H1 (cell line): ENCODE results near the gene TSSK6. TPM values are rescaled to one million over a fixed set of nuclear protein-coding genes. Genes with fewer than 3 reads are reported as not detected.

Experiments
- CTCF ChIA-PET: fragments of 300-600 bp; sonication (Branson Sonifier 250); formaldehyde crosslinking; loops from one replicate; lab custom pipeline; 2021; ENCODE audit not compliant: partially characterized antibody; lab: Charles Lee
- POLR2A ChIA-PET: fragments of 300-600 bp; sonication (Branson Sonifier 250); formaldehyde crosslinking; loops from one replicate; lab custom pipeline; 2021; ENCODE audit warnings: inconsistent platforms; ENCODE audit not compliant: partially characterized antibody; lab: Charles Lee
- DNase-seq, 2 experiments: peaks; one replicate each; pipeline versions ENCODE4 v3.0.0 to v3.0.0-alpha.2; 2010 to 2022; ENCODE audit warnings: low spot score in 2 of 2, low read depth in 1 of 2, mixed read lengths in 1 of 2
- FAIRE-seq: peaks from 2 replicates; lab custom pipeline; 2011; peaks lifted over from hg19 to GRCh38; lab: Jason Lieb, UNC
- H2AFZ ChIP-seq: 2 replicates; pipeline ENCODE4 v1.8.1; 2012; ENCODE audit warnings: low read length, inconsistent platforms
- H2AK5ac ChIP-seq: 2 replicates; pipeline ENCODE4 v1.6.1; 2013; ENCODE audit warnings: low read depth, low read length
- H2BK120ac ChIP-seq: replicated peaks from 2 replicates; pipeline ENCODE3; 2013; ENCODE audit warnings: low read depth, low read length, inconsistent platforms
- H2BK12ac ChIP-seq: 2 replicates; pipeline ENCODE4 v1.6.1; 2013; ENCODE audit warnings: low read depth, low read length
- H2BK15ac ChIP-seq: 2 replicates; pipeline ENCODE4 v1.6.1; 2013; ENCODE audit warnings: low read length
- H2BK20ac ChIP-seq: 2 replicates; pipeline ENCODE4 v1.6.1; 2013; ENCODE audit warnings: low read length
- H2BK5ac ChIP-seq: 2 replicates; pipeline ENCODE4 v1.6.1; 2013; ENCODE audit warnings: low read depth, low read length
- H3K14ac ChIP-seq: 2 replicates; pipeline ENCODE4 v1.6.1; 2013; ENCODE audit warnings: inconsistent platforms; ENCODE audit not compliant: insufficient read length
- H3K18ac ChIP-seq: 2 replicates; pipeline ENCODE4 v1.6.1; 2013; ENCODE audit warnings: low read length; ENCODE audit errors: extremely low read depth
- H3K23ac ChIP-seq: 2 replicates; pipeline ENCODE4 v1.6.1; 2013; ENCODE audit warnings: inconsistent platforms; ENCODE audit not compliant: insufficient read length
- H3K23me2 ChIP-seq: 2 replicates; pipeline ENCODE4 v1.6.1; 2013; ENCODE audit warnings: low read depth, low read length
- H3K27ac ChIP-seq: 2 replicates; pipeline ENCODE4 v1.6.1; 2011; ENCODE audit warnings: low read depth, low read length, inconsistent platforms
- H3K27me3 ChIP-seq, 4 experiments: replicated peaks in 1 of 4; 1 replicate in 1 of 4; 2 replicates in 3 of 4; pipeline versions ENCODE4 v1.6.1 to v1.8.1; 2011 to 2013; ENCODE audit warnings: low read length in 3 of 4, mild to moderate bottlenecking in 3 of 4, inconsistent platforms in 2 of 4, mixed read lengths in 2 of 4, moderate library complexity in 1 of 4; ENCODE audit not compliant: control insufficient read depth in 3 of 4, insufficient read depth in 3 of 4; ENCODE audit errors: extremely low read depth in 1 of 4
- H3K36me3 ChIP-seq, 4 experiments: 2 replicates each; pipeline versions ENCODE4 v1.6.1 to v1.8.1; 2011 to 2013; ENCODE audit warnings: mild to moderate bottlenecking in 4 of 4, low read length in 3 of 4, moderate library complexity in 2 of 4, control low read depth in 1 of 4, inconsistent platforms in 1 of 4; ENCODE audit not compliant: insufficient read depth in 4 of 4, control insufficient read depth in 2 of 4
- H3K4ac ChIP-seq: replicated peaks from 2 replicates; pipeline ENCODE3; 2013; ENCODE audit warnings: low read length, low read depth, mixed read lengths, inconsistent platforms; ENCODE audit not compliant: insufficient read length
- H3K4me1 ChIP-seq, 4 experiments: replicated peaks in 1 of 4; 1 replicate in 1 of 4; 2 replicates in 3 of 4; pipeline versions ENCODE4 v1.6.1 to v1.8.1; 2011 to 2013; ENCODE audit warnings: low read length in 3 of 4, inconsistent platforms in 2 of 4, mixed read lengths in 1 of 4; ENCODE audit not compliant: insufficient read depth in 4 of 4, control insufficient read depth in 3 of 4
- H3K4me2 ChIP-seq, 2 experiments: 2 replicates each; pipeline versions ENCODE4 v1.6.1 to v1.8.1; 2011 to 2013; ENCODE audit warnings: low read depth in 2 of 2, low read length in 2 of 2, control low read depth in 1 of 2, inconsistent platforms in 1 of 2, mild to moderate bottlenecking in 1 of 2; ENCODE audit not compliant: insufficient read depth in 1 of 2
- H3K4me3 ChIP-seq, 4 experiments: fragments of 200-600, 300-600 bp in 1 of 4; sonication (generic), shearing (Covaris generic), sonication (Bioruptor Twin) in 1 of 4; 2 replicates each; pipeline versions ENCODE4 v1.5.1 to v1.8.1; 2011 to 2016; ENCODE audit warnings: low read length in 4 of 4, low read depth in 3 of 4, control low read depth in 2 of 4, inconsistent platforms in 2 of 4, mild to moderate bottlenecking in 2 of 4, mixed read lengths in 1 of 4, moderate library complexity in 1 of 4; ENCODE audit not compliant: insufficient read depth in 2 of 4; ENCODE audit errors: extremely low read depth in 1 of 4
- H3K56ac ChIP-seq: replicated peaks from 2 replicates; pipeline ENCODE3; 2013; ENCODE audit warnings: low read depth, mild to moderate bottlenecking, mixed read lengths, low read length, inconsistent platforms; ENCODE audit not compliant: insufficient read length
- H3K79me1 ChIP-seq: 2 replicates; pipeline ENCODE4 v1.6.1; 2013; ENCODE audit warnings: low read depth, low read length, control low read depth
- H3K79me2 ChIP-seq, 2 experiments: 2 replicates each; pipeline versions ENCODE4 v1.6.1 to v1.8.1; 2012 to 2013; ENCODE audit warnings: low read length in 2 of 2, mild to moderate bottlenecking in 2 of 2, inconsistent platforms in 1 of 2; ENCODE audit not compliant: insufficient read depth in 2 of 2, control insufficient read depth in 1 of 2
- H3K9ac ChIP-seq, 4 experiments: replicated peaks in 1 of 4; 1 replicate in 1 of 4; 2 replicates in 3 of 4; pipeline versions ENCODE4 v1.6.1 to v1.8.1; 2011 to 2013; ENCODE audit warnings: low read depth in 3 of 4, low read length in 3 of 4, control low read depth in 2 of 4, mild to moderate bottlenecking in 2 of 4, moderate library complexity in 2 of 4, inconsistent platforms in 1 of 4; ENCODE audit errors: extremely low read depth in 1 of 4
- H3K9me3 ChIP-seq, 2 experiments: 2 replicates each; pipeline versions ENCODE4 v1.6.1 to v1.8.1; 2012 to 2013; ENCODE audit warnings: mild to moderate bottlenecking in 2 of 2, moderate library complexity in 2 of 2, control low read depth in 1 of 2, inconsistent platforms in 1 of 2, low read depth in 1 of 2, low read length in 1 of 2, mixed read lengths in 1 of 2; ENCODE audit not compliant: insufficient read depth in 2 of 2
- H4K20me1 ChIP-seq, 2 experiments: replicated peaks in 1 of 2; 2 replicates each; pipeline versions ENCODE3 to v1.8.1; 2011 to 2013; ENCODE audit warnings: inconsistent platforms in 2 of 2, low read length in 2 of 2, mild to moderate bottlenecking in 1 of 2; ENCODE audit not compliant: insufficient read depth in 2 of 2, control insufficient read depth in 1 of 2
- H4K5ac ChIP-seq: 2 replicates; pipeline ENCODE4 v1.6.1; 2013; ENCODE audit warnings: low read length, low read depth, mixed read lengths, inconsistent platforms; ENCODE audit not compliant: insufficient read length
- H4K8ac ChIP-seq: 2 replicates; pipeline ENCODE4 v1.8.0; 2013; ENCODE audit warnings: mild to moderate bottlenecking, moderate library complexity, low read length, inconsistent platforms; ENCODE audit not compliant: insufficient read depth; ENCODE audit errors: extremely low read depth
- H4K91ac ChIP-seq: replicated peaks from 2 replicates; pipeline ENCODE3; 2013; ENCODE audit warnings: low read length, mixed read lengths, inconsistent platforms; ENCODE audit not compliant: insufficient read length
- FOSL1 ChIP-seq: IDR thresholded peaks from 2 replicates; pipeline ENCODE4 v1.6.1; 2011; ENCODE audit warnings: mild to moderate bottlenecking, low read depth, low read length, moderate library complexity; ENCODE audit not compliant: insufficient read depth
- NANOG ChIP-seq: IDR thresholded peaks from 2 replicates; pipeline ENCODE4 v1.6.1; 2011; ENCODE audit warnings: low read length, low read depth, mild to moderate bottlenecking, inconsistent platforms; ENCODE audit not compliant: insufficient read depth, poor library complexity, severe bottlenecking
- RXRA ChIP-seq: IDR thresholded peaks from 2 replicates; pipeline ENCODE4 v1.6.1; 2011; ENCODE audit warnings: low read depth, mild to moderate bottlenecking, low read length, moderate library complexity; ENCODE audit not compliant: insufficient read depth
- WGBS, 2 experiments: shearing (Covaris generic) in 1 of 2; methylation state at CpG; one replicate each; pipeline versions ENCODE4 v1.1.6 to v1.1.7; 2013 to 2015; ENCODE audit warnings: low lambda C conversion rate in 2 of 2, mixed read lengths in 2 of 2, inconsistent platforms in 1 of 2, low coverage in 1 of 2, missing lambda C conversion rate in 1 of 2; ENCODE audit not compliant: insufficient replicate concordance in 2 of 2, insufficient coverage in 1 of 2, insufficient read length in 1 of 2; ENCODE audit errors: extremely low coverage in 1 of 2, missing lambda C conversion rate in 1 of 2; 5-methylcytosine and 5-hydroxymethylcytosine counted together
- polyA plus RNA-seq, 7 experiments: library from polyadenylated mRNA; depleted of rRNA in 3 of 7; stranded (reverse) in 5 of 7; unstranded in 2 of 7; fragments of >200 nt in 5 of 7; fragments of 200-250 nt in 2 of 7; gene quantifications; 1 replicate in 5 of 7; 2 replicates in 1 of 7; 4 replicates in 1 of 7; pipeline versions ENCODE4 v1.2.1 to v1.2.3, GENCODE V29; 2011 to 2013; ENCODE audit warnings: missing spikeins in 2 of 7, mixed read lengths in 2 of 7
- total RNA-seq: library from RNA; stranded (reverse); fragmentation: NEBNext Ultra II Directional; extraction: Animal tissue kit (Norgen Biotek cat#: 25700); gene quantifications from 2 replicates; pipeline ENCODE4 v1.2.1, GENCODE V29; 2021

TSSK6 gene
- total and polyA plus RNA-seq, 2 of the 8 experiments (the other 6 are each of a cell fraction or from before 2014, with no cell fraction given), result 3.6 to 7.8 TPM

DNA sequence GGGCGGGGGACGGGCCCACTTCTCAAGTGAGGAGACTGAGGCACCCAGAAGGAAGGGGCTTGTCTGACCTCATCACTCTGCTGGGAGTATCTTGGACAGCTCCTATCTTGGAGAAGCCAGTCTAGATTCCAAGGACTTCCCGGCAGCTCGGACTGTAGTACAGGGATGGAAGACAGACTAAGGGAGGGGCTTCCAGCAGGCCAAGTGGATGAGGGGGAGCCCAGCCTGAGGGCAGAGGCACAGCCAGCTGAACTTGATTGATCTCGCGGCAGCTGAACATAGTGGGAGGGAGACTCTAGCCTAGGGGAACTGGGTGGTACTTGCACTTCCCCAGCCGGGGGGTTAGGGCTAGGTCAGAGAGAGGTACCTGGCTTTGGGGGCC is 23.4 kb upstream of the TSSK6 start:
- peak overlapping the region in 2 of 4 experiments; percentile 57 to 62; a peak in 5 of 8 replicates for H3K4me3 ChIP-seq
- peaks cover 9% of the 10 kb centered on the region; the same call in 1 of the 2 replicates for H3K23me2 ChIP-seq
- no peak overlapping the region for H2BK5ac ChIP-seq
- H2BK12ac ChIP-seq, result no peak overlapping the region
- no peak overlapping the region for H2AFZ ChIP-seq
- no peak overlapping the region for H3K56ac ChIP-seq
- no peak overlapping the region for H3K14ac ChIP-seq
- no peak for TF ChIP-seq RXRA
- TF ChIP-seq FOSL1, result no peak
- no peak for TF ChIP-seq NANOG
- TF ChIP-seq, all 59 proteins: peak for 0
- 74% methylated on average over 7 of the region's 7 CpGs; no CpG with 5 or more reads in 1 of the 2 experiments for WGBS, 2 experiments
- H4K91ac ChIP-seq, result no peak overlapping the region
- H3K36me3 ChIP-seq, result no peaks in the 10 kb centered on the region
- H3K4ac ChIP-seq, result no peak overlapping the region
- H2BK120ac ChIP-seq, result no peak overlapping the region
- H3K79me1 ChIP-seq, result no peaks in the 10 kb centered on the region
- H2BK15ac ChIP-seq, result 0 out of 2 replicates have a peak overlapping the region, but pooled peaks have one; percentile 46
- no peak overlapping the region for H4K5ac ChIP-seq
- no peak overlapping the region for H3K9ac ChIP-seq
- H3K79me2 ChIP-seq, result no peaks in the 10 kb centered on the region
- DNase-seq, result no peak
- no peak overlapping the region for H2AK5ac ChIP-seq
- FAIRE-seq, result no peak
- peaks cover 0 to 8% (median 3%) of the 10 kb centered on the region in 4 experiments; a peak in 3 of 7 replicates for H3K4me1 ChIP-seq
- H4K20me1 ChIP-seq, result peaks cover 3 to 7% of the 10 kb centered on the region in 2 experiments
- H4K8ac ChIP-seq, result 0 out of 2 replicates have a peak overlapping the region, but pooled peaks have one; percentile 36
- H3K27ac ChIP-seq, result no peak overlapping the region
- no peak overlapping the region for H2BK20ac ChIP-seq
- H3K4me2 ChIP-seq, result peak overlapping the region; percentile 67 to 79
- CTCF ChIA-PET, result interaction anchor here (0.8 to 8.2 kb wide), 3 partner anchors 9 to 22 kb away, joined by 3 to 104 read pairs (median 5); no protein-coding TSS in a partner anchor
- peaks cover 0 to 4% of the 10 kb centered on the region in 2 experiments; a peak in 1 of 4 replicates for H3K9me3 ChIP-seq
- POLR2A ChIA-PET, result interaction anchor here (0.6 to 1.9 kb wide), 4 partner anchors 10 to 133 kb away, joined by 3 to 4 read pairs (median 4); partner anchors contain the start of genes GATAD2A and NDUFA13
- no peak overlapping the region for H3K23ac ChIP-seq
- H3K18ac ChIP-seq, result no peak overlapping the region
- peaks cover 6 to 26% (median 20%) of the 10 kb centered on the region in 4 experiments for H3K27me3 ChIP-seq
